Activated CD8-positive, alpha-beta memory T cell treated with anti-CD3 and anti-CD28 coated beads, Interleukin-2, amount 10 ng/mL, durations not matched to agents 7 days and 5 days (primary cell): Measurements from ENCODE around the gene MAD1L1. TPM values are rescaled to one million over a fixed set of nuclear protein-coding genes. Genes with fewer than 3 reads are reported as not detected.
"Not testable (repeated sequence)": the region's sequence is repeated elsewhere in the genome, so short reads cannot be mapped to it uniquely, and the experiment has no call there.

Experiments
- ATAC-seq: fragments of 150-1000 bp; cut with Tn5 transposase; one replicate; pipeline ENCODE4 v1.10.0; 2021; ENCODE audit warnings: moderate library complexity
- CTCF ChIA-PET: fragments of 350-600 bp; sonication (Branson Sonifier 250); formaldehyde crosslinking; loops from one replicate; lab custom pipeline; 2021; ENCODE audit warnings: antibody characterized with exemption; lab: Charles Lee
- DNase-seq: peaks from one replicate; pipeline ENCODE4 v3.0.0-alpha.2; 2020
- H3K27ac Mint-ChIP-seq: one replicate; pipeline ENCODE4 v1.8.0; 2021; ENCODE audit warnings: mild to moderate bottlenecking, mixed read lengths
- H3K27me3 Mint-ChIP-seq: one replicate; pipeline ENCODE4 v1.8.0; 2021; ENCODE audit warnings: mixed read lengths
- H3K36me3 Mint-ChIP-seq: one replicate; pipeline ENCODE4 v1.8.0; 2021; ENCODE audit warnings: mild to moderate bottlenecking, mixed read lengths
- H3K4me1 Mint-ChIP-seq: one replicate; pipeline ENCODE4 v1.8.0; 2021; ENCODE audit warnings: mixed read lengths
- H3K4me3 Mint-ChIP-seq: one replicate; pipeline ENCODE4 v1.8.0; 2021; ENCODE audit warnings: mild to moderate bottlenecking, moderate library complexity, mixed read lengths
- H3K9me3 Mint-ChIP-seq: one replicate; pipeline ENCODE4 v1.8.0; 2022; ENCODE audit warnings: low read depth, mixed read lengths
- total RNA-seq, 2 experiments: library from RNA; stranded (reverse); gene quantifications; one replicate each; pipeline ENCODE4 v1.2.3, GENCODE V29; 2021

The MAD1L1 gene
- total RNA-seq, 2 experiments from 2014 or later = 60.0 to 97.7 TPM

DNA sequence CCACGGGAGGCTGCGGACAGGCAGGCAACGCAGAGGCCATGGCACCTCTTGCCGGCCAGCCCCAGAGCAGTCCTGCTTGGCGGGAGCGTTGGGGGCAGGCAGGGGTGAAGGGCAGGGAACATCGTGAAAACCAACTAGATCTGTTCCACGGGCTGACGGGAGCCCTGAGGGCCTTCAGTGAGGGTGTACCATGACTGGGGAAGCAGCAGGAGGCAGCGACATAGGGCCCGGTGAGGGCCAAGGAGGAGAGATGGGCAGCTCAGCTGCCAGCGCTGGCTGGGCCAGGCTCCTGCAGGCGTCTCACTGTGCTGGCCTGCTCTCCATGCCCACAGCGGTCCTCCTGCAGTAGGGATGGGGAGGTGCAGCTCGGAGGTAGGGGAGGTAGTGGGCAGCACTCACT lies 366.1 kb downstream of the MAD1L1 start:
- ATAC-seq (no peak), DNase-seq (no peak)
- H3K4me3 Mint-ChIP-seq = no peak overlapping the region
- H3K4me1 Mint-ChIP-seq = no peaks in the 10 kb centered on the region
- CTCF ChIA-PET = no interaction called here
- no peak overlapping the region for H3K27ac Mint-ChIP-seq
- H3K36me3 Mint-ChIP-seq = peaks cover 8% of the 10 kb centered on the region
- no peaks in the 10 kb centered on the region for H3K27me3 Mint-ChIP-seq
- H3K9me3 Mint-ChIP-seq = peaks cover 9% of the 10 kb centered on the region

DNA sequence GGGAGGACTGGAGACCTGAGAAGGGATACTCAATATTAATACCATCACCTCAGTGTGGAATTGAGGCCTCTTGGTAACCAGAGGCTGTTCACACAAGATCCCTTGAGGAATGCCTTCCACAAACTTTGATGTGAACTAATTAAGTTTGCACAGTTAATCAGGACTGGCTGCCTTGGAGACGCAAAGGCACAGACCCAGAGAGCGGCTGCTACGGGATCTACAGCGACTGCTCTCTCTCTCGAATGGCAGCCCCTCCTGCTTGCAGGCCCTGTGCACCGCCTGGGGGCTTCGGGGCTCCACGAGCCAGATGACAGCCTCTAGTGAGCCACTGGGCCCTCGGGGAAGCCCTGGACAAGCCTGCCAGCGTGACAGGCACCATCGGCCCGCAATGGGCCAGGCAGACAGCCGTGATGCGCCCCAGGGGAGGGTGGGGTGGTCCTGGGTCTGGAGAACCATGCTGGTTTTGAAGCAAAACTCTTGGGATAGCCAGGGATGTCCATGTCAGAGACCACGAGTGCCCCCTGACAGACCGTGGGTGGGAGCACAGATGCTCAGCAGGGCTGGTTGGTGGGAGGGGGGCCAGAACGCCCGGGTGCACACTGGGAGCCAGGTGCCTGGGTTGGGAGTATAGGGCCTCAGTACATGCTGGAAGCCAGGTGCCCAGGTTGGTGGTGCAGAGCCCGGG lies 367.0 kb downstream of the MAD1L1 start:
- CTCF ChIA-PET = no interaction called here
- Mint-ChIP-seq H3K9me3 (peaks cover 2% of the 10 kb centered on the region), H3K36me3 (peaks cover 4% of the 10 kb centered on the region), H3K4me3 (no peak overlapping the region), H3K27ac (no peak overlapping the region), H3K4me1 (no peaks in the 10 kb centered on the region), H3K27me3 (no peaks in the 10 kb centered on the region)
- DNase-seq (no peak), ATAC-seq (no peak)

DNA sequence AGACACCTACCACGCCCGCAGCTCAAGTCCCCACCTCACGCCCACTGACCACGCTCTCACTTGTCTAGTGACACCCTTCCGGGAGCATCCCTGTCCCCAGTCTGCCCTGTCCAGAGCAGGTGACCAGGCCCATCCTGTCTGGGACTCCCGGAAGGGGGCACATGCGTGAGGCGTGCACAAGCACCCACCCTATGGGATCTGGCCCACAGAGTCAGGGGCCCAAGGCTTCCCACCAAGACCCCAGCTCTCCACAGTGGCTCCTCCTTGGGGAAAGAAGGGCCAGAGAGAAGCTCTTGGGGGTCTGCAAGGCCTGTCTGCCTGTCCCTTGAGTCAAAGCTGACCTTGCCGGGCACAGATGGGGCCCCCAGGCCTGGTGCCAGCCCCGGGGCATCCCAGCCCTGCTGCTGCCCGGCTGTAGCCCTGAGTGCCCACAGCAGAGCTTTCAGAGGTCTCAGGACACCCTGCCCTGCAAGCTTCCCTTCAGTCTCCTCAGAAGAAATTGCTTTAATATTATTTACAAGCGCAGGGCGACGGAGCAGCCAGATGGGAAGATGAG lies 367.7 kb downstream of the MAD1L1 start:
- DNase-seq (no peak), ATAC-seq (no peak)
- CTCF ChIA-PET = no interaction called here
- Mint-ChIP-seq H3K36me3 (no peaks in the 10 kb centered on the region), H3K27me3 (no peaks in the 10 kb centered on the region), H3K4me1 (no peaks in the 10 kb centered on the region), H3K27ac (no peak overlapping the region), H3K4me3 (no peak overlapping the region), H3K9me3 (no peaks in the 10 kb centered on the region)

DNA sequence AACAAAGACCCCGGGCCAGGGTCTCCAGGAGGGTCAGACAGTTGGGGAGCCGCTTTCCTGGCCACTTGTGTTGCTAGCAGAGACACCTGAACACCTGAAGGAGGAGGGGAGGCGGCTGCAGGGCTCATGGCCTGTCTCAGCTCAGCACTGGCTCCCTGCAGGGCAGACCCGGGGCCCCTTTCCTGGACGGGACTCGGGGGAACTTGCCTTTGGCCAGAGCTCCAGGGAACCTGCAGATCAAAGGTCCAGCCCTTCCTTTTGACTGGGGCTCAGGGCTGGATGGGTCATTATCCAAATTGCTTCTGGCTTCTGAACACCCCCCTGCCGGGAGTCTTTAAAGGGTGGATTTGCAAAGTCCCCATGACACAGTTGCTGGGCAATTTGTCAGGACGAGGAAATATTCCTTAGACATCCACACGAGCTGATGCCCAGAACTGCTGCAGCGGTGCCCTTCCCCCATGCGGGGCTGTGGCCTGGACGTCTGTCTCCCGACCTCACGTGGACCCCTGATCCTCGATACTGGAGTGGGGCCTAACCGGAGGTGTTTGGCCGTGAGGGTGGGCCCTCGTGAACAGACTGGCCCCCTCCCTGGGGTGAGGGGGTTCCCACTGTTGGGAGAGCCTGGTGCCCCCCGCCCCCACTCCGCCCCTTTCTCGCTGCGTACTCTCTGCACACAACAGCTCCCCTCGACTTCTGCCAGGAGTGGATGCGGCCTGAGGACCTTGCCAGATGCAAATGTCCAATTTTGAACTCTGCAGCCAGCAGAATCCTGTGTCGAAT lies 368.4 kb downstream of the MAD1L1 start:
- CTCF ChIA-PET = no interaction called here
- no peak overlapping the region for H3K27ac Mint-ChIP-seq
- H3K4me1 Mint-ChIP-seq = no peaks in the 10 kb centered on the region
- no peaks in the 10 kb centered on the region for H3K36me3 Mint-ChIP-seq
- H3K4me3 Mint-ChIP-seq = no peak overlapping the region
- no peaks in the 10 kb centered on the region for H3K27me3 Mint-ChIP-seq
- DNase-seq (no peak), ATAC-seq (no peak)
- no peaks in the 10 kb centered on the region for H3K9me3 Mint-ChIP-seq

- no peak for DNase-seq
- CTCF ChIA-PET = no interaction called here
Measured at GRCh38 chr7:1863091-1863900, 369.4 kb downstream of the MAD1L1 start.

GRCh38 chr7:1862560-1862959 lies 370.2 kb downstream of the MAD1L1 start:
- no peak overlapping the region for H3K4me3 Mint-ChIP-seq
- no peaks in the 10 kb centered on the region for H3K36me3 Mint-ChIP-seq
- no peaks in the 10 kb centered on the region for H3K27me3 Mint-ChIP-seq
- no peak overlapping the region for H3K27ac Mint-ChIP-seq
- no peaks in the 10 kb centered on the region for H3K4me1 Mint-ChIP-seq
- no peaks in the 10 kb centered on the region for H3K9me3 Mint-ChIP-seq
- CTCF ChIA-PET = no interaction called here
- no peak for DNase-seq
- no peak for ATAC-seq

More at GRCh38 chr7:1863091-1863900, 369.4 kb downstream of the MAD1L1 start:
- H3K27me3 Mint-ChIP-seq = no peaks in the 10 kb centered on the region
- no peaks in the 10 kb centered on the region for H3K9me3 Mint-ChIP-seq
- no peaks in the 10 kb centered on the region for H3K36me3 Mint-ChIP-seq
- no peak overlapping the region for H3K4me3 Mint-ChIP-seq
- H3K4me1 Mint-ChIP-seq = no peaks in the 10 kb centered on the region
- no peak for ATAC-seq
- H3K27ac Mint-ChIP-seq = no peak overlapping the region

DNA sequence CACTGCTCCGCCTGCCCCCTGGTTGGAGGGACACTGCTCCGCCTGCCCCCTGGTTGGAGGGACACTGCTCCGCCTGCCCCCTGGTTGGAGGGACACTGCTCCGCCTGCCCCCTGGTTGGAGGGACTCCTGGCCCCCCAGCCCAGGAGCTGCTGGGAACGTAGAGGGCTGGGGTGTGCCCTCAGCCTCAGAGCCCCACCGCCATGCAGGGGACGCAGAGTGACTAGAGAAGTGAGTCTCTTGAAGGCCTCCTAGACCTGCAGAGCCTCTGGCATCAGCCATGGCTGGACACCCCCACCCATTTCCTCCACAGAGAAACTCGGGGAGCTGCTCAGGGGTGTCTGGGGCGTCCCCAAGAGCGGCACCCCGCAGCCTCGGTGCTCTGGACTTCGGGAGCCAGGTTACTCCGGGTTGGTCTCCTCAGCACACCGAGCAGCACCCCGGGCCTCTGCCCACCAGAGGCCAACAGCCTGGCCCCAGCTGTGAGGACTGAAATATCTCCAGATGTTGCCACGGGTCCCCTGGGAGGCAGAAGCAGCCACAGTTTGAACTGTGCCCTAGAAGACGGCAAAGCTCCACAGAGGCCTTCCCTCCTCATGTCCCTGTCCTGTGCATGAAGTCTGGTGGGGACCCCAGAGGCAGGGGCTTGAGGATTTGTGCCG lies 370.8 kb downstream of the MAD1L1 start:
- Mint-ChIP-seq H3K4me1 (no peaks in the 10 kb centered on the region), H3K27me3 (no peaks in the 10 kb centered on the region), H3K4me3 (no peak overlapping the region), H3K27ac (no peak overlapping the region), H3K36me3 (no peaks in the 10 kb centered on the region), H3K9me3 (no peaks in the 10 kb centered on the region)
- DNase-seq = no peak
- no peak for ATAC-seq
- CTCF ChIA-PET = no interaction called here

- DNase-seq, H3K27ac Mint-ChIP-seq, H3K4me1 Mint-ChIP-seq, H3K4me3 Mint-ChIP-seq, H3K27me3 Mint-ChIP-seq, CTCF ChIA-PET, H3K36me3 Mint-ChIP-seq, ATAC-seq, H3K9me3 Mint-ChIP-seq: not testable (repeated sequence)
Measured at GRCh38 chr7:1860881-1861798, 371.6 kb downstream of the MAD1L1 start.

DNA sequence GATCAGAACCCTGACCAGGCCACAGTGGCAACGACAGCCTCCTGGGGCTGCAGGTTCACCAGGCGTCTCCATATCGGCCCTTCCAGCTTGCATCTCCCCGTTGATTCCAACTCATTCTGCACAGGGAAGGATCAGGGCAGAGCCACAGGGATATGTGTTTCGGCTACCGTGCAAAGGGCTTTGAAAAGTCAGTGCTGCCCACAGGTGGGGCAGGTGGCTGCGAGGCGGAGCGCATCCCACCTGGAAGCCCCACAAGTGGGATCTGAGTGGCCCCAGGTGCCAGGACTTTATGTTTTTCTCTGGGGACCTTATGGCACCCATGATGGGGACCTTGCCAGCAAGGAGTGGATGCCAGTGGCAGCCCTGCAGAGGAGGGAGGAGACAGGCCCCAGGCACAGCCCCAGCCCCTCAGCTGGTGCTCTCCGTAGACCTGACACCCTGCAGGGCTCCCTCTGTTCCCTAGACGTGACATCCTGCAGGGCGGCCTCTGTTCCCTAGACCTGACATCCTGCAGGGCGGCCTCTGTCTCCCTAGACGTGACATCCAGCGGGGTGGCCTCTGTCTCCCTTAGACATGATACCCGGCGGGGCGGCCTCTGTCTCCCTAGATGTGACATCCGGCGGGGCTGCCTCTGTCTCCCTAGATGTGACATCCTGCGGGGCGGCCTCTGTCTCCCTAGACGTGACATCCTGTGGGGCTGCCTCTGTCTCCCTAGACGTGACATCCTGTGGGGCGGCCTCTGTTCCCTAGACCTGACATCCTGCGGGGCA lies 373.3 kb downstream of the MAD1L1 start:
- no peaks in the 10 kb centered on the region for H3K9me3 Mint-ChIP-seq
- DNase-seq (no peak), ATAC-seq (no peak)
- H3K4me1 Mint-ChIP-seq = peaks cover 12% of the 10 kb centered on the region
- H3K27ac Mint-ChIP-seq = no peak overlapping the region
- H3K36me3 Mint-ChIP-seq = peaks cover 5% of the 10 kb centered on the region
- H3K4me3 Mint-ChIP-seq = no peak overlapping the region
- no peaks in the 10 kb centered on the region for H3K27me3 Mint-ChIP-seq
- CTCF ChIA-PET = no interaction called here

- H3K4me1 Mint-ChIP-seq = peaks cover 15% of the 10 kb centered on the region
- no peaks in the 10 kb centered on the region for H3K27me3 Mint-ChIP-seq
- DNase-seq (no peak), ATAC-seq (no peak)
- CTCF ChIA-PET = no interaction called here
- H3K36me3 Mint-ChIP-seq = peaks cover 5% of the 10 kb centered on the region
- no peak overlapping the region for H3K27ac Mint-ChIP-seq
- no peak overlapping the region for H3K4me3 Mint-ChIP-seq
- no peaks in the 10 kb centered on the region for H3K9me3 Mint-ChIP-seq
Measured at GRCh38 chr7:1858435-1859265, 374.1 kb downstream of the MAD1L1 start.
